GM12874 (cell line): ENCODE data around the gene C4A.

Experiments used
- TF ChIP-seq, protein P1 (sequence below): IDR thresholded peaks from 2 replicates; pipeline ENCODE4 v1.5.1; 2011; ENCODE audit warnings: low read depth, mild to moderate bottlenecking, control low read depth, low read length, moderate library complexity; ENCODE audit not compliant: insufficient read depth

C4A gene

DNA sequence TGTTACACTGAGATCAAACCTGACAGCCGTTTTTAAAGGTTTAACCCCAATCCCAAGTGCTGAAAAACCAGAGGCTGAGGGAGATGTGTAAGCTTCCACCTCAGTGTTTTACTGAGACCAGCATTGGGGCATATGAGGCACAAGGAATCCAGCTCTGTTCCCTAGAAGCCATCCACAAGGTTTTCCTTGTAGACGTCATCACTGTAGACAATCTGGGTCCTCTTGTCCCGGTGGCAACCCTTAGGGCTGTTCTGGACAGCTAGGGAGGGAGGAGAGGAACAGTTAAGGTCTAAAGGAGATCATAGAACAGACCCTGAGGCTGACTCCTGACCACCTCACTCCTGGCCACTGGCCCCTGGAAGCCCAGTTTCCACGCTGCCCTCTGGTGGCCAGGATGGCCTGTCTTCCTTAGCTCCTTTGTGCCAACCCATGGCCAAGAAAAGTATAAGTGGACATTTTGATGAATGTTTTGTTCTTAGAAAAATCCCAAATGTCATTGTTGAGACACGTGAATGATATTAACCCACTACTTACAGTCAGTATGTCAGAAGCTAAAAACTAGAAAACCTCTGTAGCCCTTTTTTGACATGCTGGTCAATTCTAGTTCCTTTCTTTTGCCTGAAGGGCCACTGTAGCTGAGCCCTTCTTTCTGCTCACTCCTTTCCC lies 29.6 kb upstream of the C4A start:
- TF ChIP-seq, protein P1, sequence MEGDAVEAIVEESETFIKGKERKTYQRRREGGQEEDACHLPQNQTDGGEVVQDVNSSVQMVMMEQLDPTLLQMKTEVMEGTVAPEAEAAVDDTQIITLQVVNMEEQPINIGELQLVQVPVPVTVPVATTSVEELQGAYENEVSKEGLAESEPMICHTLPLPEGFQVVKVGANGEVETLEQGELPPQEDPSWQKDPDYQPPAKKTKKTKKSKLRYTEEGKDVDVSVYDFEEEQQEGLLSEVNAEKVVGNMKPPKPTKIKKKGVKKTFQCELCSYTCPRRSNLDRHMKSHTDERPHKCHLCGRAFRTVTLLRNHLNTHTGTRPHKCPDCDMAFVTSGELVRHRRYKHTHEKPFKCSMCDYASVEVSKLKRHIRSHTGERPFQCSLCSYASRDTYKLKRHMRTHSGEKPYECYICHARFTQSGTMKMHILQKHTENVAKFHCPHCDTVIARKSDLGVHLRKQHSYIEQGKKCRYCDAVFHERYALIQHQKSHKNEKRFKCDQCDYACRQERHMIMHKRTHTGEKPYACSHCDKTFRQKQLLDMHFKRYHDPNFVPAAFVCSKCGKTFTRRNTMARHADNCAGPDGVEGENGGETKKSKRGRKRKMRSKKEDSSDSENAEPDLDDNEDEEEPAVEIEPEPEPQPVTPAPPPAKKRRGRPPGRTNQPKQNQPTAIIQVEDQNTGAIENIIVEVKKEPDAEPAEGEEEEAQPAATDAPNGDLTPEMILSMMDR: peak; percentile 50

DNA sequence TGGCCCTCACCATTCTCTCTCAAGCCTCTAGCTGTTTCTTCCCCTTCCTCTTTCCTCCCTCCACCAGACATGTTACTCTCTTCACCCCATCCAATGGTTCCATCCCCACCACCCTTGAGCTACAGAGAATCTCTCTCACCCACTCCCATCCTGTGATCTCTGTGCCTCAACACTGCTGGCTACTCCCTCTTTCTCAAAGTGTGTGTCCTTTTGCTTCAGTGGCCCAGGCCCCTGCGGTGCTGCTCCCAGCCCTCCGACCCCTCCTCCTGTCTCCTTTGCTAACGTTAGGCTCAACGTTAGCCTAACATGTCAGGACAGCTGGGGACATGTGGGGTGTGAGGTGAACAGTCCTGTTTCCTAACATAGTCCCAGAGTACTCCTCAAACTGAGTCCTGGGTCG lies 29.0 kb upstream of the C4A start:
- TF ChIP-seq, protein P1: no peak

DNA sequence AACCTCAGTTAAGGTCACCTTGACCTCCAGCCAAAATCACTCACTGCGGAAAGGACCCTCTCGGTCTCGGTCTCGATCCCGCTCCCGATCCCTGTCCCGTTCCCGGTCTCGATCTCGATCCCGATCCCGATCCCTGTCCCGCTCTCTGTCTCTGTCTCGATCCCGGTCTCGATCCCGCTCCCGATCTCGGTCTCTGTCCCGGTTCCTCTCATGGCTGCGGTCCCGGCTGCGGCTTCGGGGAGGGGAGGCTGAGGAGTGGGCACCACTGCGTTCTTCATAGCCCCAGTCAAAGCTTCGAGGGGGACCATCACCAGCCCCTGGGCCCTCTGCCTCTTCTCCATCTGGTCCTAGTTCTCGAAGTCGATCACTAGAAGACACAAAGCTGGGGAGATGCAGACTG lies 27.3 kb upstream of the C4A start:
- TF ChIP-seq, protein P1: no peak

DNA sequence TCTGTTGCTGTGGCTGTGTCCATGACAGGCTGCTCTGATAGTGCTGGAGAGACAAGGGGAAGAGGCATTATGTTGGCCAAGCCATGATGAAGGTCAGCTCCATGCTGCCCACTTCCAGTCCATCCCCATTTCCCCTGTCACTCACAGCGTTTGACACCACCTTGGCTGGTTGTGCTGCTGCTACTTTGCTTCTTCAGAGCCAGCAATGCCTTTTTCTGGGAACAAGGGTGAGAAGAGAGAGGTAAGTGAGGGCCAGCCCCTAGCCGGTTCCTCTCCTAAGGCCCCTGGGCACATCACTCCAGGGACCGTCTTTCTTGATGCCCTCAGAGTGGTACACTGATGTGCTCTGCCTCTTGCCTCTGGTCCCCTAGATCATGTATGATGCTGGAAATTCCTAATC lies 25.1 kb upstream of the C4A start:
- TF ChIP-seq, protein P1: no peak

DNA sequence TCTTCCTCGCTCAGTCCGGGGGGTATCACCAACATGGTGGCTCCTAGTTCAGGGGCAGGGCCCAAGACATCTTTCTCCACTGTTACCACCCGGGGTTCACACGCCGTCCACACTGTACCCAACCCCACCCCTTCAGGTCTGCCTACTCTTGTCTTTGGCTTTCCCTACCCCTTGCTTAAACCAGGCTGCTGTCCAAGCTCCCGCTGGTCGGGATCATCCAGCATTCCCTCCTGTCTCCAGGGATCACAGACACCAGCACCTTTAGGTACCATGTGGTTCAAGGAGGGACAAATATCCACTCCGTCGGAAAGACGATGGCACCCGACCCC lies 23.5 kb upstream of the C4A start:
- TF ChIP-seq, protein P1: no peak

DNA sequence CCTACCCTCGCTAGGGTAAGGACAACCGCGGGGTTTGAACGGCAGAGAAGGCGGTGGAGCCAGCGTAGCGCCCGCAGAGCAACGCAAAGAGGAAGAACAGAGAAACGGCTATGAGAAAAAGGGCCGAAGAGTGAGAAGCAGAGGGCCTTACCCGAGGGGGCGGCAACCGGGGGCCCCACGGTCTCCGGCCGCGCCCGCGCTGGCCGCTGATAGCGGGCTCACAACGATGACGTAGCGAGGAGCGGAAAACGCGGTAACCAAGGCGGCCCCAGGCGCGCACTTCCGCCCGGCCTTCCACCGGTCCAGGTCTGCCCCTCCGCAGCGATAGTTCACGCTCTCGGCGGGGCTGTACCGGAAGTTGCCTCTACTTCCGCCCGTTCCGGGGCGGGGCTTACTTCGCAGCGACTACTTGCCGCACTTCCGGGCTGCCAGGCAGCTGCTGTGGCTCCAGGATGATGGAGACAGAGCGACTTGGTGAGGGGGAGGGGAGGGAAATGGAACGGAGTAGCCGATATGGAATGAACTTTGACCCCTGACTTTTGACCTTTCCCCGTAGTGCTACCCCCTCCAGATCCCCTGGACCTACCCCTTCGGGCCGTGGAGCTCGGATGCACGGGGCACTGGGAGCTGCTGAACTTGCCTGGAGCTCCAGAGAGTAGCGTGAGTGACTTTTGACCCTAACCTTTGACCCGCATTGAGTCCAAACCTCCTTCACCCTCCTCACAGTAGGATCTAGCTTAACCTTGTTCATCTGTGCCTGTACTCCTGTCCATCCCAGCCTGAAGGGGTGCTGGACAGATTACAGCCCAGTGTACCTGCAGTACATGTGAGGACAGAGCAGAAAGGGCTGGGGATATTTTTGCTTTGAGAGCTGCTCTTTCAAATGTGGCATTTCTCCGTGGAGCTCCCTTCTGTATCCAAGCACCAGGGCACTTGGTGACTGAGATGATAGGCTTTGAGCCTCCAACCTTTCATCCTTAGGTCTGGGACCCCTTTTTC lies 22.8 kb upstream of the C4A start, which contains the start of the genes NELFE and SKIC2:
TSS of gene NELFE (minus strand) at position 231 of the 999 bp plus-strand sequence. CDS start 525 bp downstream, outside the sequence.
TSS of gene SKIC2 (plus strand) at position 435 of the 999 bp plus-strand sequence. CDS start at position 453, 18 bp downstream.
- TF ChIP-seq, protein P1: no peak

DNA sequence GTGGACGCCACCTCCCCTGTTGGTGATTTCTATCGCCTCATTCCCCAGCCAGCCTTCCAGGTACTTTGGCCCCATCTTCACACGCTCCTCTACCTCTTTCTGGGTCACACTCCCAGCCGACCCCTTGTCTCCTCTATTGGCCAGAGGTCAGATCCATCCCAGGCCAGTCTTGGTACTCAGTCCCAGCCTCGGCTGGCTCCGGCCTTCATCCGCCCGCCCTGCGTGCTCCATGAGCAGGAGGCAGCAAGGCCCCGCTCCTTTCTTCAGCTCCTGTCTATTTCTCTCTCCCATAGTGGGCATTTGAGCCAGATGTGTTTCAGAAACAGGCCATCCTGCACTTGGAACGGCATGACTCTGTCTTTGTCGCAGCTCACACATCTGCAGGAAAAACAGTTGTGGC lies 20.2 kb upstream of the C4A start:
- TF ChIP-seq, protein P1: no peak
